NCI-H1417 treated with DMSO at 0.1 percent for 48 hours (cell line): ENCODE data around the gene CACNB3.

Experiments used
- DNase-seq: peaks from one replicate; lab custom pipeline; 2025; lab: John Stamatoyannopoulos, UW

Gene CACNB3

DNA sequence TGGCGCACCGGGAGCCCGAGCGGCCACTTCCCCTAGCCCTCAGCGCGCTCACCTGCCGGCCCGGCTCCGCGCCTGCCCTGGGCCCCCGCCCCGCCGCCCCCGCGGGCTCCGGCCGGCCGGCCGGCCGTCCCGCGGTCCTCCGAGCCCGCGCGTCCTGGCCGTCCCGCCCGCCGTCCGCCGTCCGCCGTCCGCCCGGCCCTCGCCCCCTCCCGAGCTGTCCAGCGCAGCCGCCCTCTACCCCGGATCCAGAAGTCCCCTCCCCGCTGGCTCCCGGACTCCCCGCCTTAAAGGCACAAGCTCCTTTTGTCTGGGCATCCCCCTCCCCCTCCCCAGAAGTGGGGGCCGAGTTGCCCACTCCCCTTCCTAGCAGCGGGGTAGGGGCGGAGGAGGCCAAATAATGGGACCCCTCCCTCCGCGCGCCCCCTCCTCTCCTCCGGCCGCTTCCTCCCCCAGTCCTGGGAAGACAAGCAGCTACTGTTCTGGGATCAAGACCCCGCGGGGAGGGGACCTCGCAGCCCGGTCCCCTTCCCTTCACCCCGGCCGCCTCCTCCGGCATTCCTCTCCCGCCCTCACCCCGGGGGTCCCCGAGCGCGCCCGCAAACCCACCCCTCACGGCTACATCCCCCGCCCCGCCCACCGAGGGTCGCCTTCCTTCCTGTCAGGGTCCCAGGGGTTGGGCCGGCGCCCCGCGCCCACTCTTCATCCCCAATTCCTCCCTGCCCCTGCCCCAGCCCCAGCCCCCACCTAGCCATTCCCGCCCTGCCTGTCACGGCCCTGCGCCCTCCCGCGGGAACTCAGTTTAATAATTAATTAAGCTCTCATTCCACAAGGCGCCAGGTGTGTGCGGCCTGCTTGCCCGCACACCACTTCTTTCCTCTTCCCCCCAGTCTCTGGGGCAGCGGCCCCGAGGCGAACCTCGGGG, 29.2 kb upstream of the CACNB3 start, which contains the start of gene ADCY6:
Gene ADCY6, minus strand, starts transcription at position 236 of the 922 bp plus-strand sequence. CDS start 5,655 bp downstream, outside the sequence.
- DNase-seq: no peak

DNA sequence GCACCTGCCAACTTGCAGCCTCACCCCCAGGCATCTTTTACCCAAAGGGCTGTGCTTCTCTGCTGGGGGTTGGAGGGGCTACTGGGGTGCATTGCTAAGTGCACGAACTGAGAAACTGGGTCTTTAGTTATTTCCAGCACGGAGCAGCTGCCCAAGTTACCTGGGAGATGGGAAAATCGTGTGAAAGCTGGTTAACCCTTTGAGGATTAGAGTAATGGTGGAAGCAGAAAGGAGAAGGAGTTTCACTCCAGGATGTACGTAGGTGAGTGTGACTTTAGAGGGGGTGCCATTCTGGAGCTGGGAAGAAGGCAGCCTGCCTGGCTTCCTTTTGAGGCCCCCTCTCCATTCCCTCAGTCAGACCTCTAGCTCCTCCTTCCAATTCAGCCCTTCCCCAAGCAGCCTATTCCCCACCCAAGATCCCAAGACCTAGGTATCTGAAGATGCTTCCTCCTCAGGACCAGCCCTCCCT, 28.4 kb upstream of the CACNB3 start:
- DNase-seq: no peak

- DNase-seq: no peak
Measured at GRCh38 chr12:48793696-48794095, 24.6 kb upstream of the CACNB3 start.

GRCh38 chr12:48794870-48795269, 23.4 kb upstream of the CACNB3 start:
- DNase-seq: no peak

GRCh38 chr12:48795550-48796455, 22.5 kb upstream of the CACNB3 start:
- peak; percentile 59 for DNase-seq

DNA sequence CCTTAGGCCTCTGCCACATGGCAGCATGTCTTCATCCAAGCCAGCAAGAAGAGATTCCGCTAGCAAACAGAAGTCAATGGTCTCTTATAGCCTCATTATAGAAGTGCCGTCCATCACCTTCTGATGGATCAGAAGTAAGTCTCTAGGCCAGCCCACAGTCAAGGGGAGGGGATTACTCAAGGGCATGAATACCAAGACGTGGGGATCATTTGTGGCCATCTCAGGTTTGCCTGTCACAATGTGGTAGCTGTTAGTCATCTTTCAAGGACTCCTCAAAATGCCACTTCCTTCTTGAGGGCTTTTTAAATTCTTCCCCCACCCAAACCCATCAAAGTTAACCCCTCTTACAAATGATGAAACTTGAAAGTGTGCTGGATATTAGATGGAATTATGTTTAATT, 21.3 kb upstream of the CACNB3 start:
- DNase-seq: no peak

GRCh38 chr12:48800457-48800856, 17.8 kb upstream of the CACNB3 start:
- no peak for DNase-seq

DNA sequence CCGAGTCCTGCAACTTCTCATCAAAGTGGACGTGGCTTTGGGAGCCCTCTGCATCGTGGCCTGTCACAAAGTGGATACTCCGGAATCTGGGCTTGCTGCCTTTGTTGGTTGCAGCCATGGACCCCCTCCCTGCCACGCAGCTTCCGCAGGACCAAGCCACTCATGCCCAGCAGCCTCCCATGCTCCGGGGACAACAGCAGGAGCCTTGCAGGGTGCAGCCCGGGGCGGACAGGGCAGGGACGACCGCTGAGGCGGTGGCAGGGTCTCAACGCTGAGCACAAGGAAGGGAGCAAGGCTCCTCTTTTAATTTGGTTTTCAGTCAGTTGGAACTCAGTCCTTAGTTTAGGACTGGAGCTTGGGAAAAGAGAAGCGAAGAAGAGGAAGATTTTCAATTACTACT, 17.3 kb upstream of the CACNB3 start:
- DNase-seq: no peak

- no peak for DNase-seq
Measured at GRCh38 chr12:48803675-48804074, 14.6 kb upstream of the CACNB3 start.

GRCh38 chr12:48807981-48808380, 10.3 kb upstream of the CACNB3 start:
- DNase-seq: no peak

DNA sequence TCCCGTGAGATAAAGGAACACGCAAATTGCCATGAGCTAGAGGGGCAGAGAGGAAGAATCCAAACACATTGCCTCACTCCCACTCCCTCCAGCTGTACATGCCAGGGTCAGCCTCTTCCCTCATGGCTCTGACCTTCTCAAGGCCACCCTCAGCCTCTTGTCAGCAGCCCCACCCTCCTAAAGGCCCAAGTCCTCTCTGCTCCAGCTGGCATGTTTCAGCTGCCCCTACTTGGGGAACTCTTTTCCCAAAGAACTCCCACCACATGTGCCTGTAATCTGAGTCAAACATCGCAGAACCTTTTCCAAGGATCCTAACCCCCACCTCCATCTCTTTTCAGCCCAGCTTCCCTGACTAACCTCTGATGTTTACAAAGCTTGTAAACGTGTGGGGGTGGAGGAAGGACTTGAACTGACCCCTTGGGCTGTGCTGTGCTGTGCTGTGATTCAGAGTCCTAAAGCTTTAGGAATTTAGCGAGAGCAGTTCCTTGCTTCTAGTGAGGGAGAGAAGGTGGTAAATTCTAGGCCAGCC, 7.3 kb upstream of the CACNB3 start:
- no peak for DNase-seq

GRCh38 chr12:48811437-48812090, 6.7 kb upstream of the CACNB3 start:
- no peak for DNase-seq

GRCh38 chr12:48812389-48812788, 5.9 kb upstream of the CACNB3 start:
- DNase-seq: no peak

DNA sequence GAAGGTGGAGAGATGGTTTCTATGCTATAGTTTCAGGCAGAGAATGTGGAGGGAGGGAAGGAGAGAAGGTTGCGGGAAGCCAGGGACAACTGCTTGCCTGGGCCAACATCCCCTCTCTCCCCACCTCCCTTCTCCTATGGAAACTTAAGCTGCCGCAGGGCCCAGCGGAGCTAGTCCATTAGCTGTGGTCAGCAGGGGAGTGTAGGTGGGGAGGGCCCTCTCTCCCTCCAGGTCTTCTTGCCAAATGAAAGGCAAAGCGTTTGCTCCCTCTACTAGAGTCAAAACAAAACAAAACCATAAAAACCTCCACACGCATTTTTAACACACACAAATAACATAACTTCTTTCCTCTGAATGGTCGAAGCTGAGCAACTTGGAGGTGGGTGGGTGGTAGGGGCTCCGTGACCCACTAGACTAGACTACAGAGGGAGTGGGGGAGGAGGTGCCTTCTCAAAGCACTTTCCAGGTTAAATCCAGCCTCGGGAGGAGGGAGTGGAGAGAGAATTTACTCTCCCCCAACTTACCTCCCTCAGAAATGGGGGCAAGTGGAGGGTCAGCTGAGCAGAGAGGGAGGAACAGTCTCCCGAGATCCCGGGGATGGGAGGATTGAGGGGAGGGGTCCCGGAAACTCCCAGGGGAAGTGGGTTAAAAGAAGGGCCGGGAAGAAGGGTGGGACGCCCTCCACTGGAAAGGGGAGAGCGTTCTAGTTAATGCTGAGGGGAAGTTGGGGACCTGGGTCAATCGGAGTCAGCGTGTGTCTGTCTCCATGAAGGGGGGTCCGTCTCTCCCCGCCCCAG, 4.6 kb upstream of the CACNB3 start:
- no peak for DNase-seq

- no peak for DNase-seq
Measured at GRCh38 chr12:48814262-48815125, 3.8 kb upstream of the CACNB3 start.

DNA sequence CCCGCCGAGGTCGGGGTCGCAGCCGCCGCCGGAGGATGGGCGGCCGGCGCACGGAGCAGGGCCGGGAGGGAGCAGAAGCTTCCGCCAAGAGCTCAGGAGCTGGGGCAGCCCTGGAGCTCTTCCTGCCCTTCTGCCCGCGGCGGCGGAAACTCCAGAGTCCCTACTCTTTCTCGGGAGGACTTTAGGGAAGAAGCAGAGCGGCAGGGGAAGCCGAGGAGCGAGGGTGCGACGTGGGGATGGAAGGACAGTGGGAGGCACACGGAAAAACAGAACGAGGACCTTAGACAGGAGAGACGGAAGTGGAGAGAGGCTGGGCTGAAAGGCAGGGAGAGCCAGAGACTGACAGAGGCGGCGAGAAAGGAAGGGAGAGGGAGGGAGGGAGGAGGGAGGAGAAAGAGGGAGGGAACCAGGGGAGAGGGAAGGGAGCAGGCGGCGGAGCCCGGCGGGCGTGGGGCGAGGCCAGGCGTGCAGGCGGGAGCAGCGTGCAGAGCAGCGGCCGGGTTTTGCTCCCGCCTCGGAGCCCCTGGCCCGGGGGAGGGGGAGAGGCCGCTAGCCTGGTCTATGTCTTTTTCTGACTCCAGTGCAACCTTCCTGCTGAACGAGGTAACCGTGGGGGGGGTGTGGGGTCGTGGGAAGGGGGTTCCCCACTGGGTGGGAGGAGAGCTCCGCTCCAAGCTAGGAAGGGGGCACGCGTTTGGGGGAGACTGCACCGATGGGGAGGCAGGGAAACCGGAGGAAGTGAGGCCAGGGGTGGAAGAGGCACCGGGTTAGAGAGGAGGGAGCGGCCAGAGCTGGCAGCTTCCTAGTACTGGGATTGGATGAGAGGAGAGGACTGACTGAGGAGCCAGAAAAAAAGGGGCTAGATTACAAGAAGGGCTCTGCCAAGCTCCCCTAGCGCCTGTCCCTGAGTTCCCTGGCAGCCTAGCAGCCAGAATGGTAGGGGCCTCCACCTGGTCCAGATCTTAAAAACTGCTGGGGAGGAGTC, 2.9 kb upstream of the CACNB3 start:
- peak; percentile 44 for DNase-seq

GRCh38 chr12:48816143-48816854, 2.0 kb upstream of the CACNB3 start:
- no peak for DNase-seq
